Esophagus (tissue), 2 donors: ENCODE measurements around the gene ZDHHC1. TPM values are rescaled to one million over a fixed set of nuclear protein-coding genes. Genes with fewer than 3 reads are reported as not detected.

Experiments used
- H3K27ac ChIP-seq, 2 donors: one replicate each; pipeline ENCODE4 v1.5.1; 2013; ENCODE audit warnings: low read depth in 2 of 2, mild to moderate bottlenecking in 2 of 2, inconsistent platforms in 1 of 2, low read length in 1 of 2, moderate library complexity in 1 of 2
- H3K27me3 ChIP-seq, 2 donors: one replicate each; pipeline ENCODE4 v1.6.1; 2013; ENCODE audit warnings: low read length in 2 of 2, control low read depth in 1 of 2, mild to moderate bottlenecking in 1 of 2; ENCODE audit not compliant: insufficient read depth in 2 of 2, control insufficient read depth in 1 of 2
- H3K36me3 ChIP-seq, 2 donors: one replicate each; pipeline ENCODE4 v1.6.1; 2013; ENCODE audit warnings: low read length in 1 of 2; ENCODE audit not compliant: control insufficient read depth in 2 of 2, insufficient read depth in 2 of 2
- H3K4me1 ChIP-seq, 2 donors: one replicate each; pipeline ENCODE4 v1.6.1; 2013; ENCODE audit warnings: low read length in 1 of 2; ENCODE audit not compliant: control insufficient read depth in 2 of 2, insufficient read depth in 2 of 2
- H3K4me3 ChIP-seq, 2 donors: one replicate each; pipeline ENCODE4 v1.5.1; 2013; ENCODE audit warnings: low read length in 2 of 2, mild to moderate bottlenecking in 2 of 2, low read depth in 1 of 2, moderate library complexity in 1 of 2
- H3K9me3 ChIP-seq, 2 donors: one replicate each; pipeline ENCODE4 v1.6.1; 2013; ENCODE audit warnings: mild to moderate bottlenecking in 2 of 2, low read depth in 1 of 2, low read length in 1 of 2, moderate library complexity in 1 of 2; ENCODE audit not compliant: control insufficient read depth in 2 of 2, insufficient read depth in 1 of 2
- WGBS, 2 donors: extraction: QIAGEN DNeasy Blood & Tissue Kit; methylation state at CpG; one replicate each; pipeline ENCODE4 v1.1.7; 2013; 5-methylcytosine and 5-hydroxymethylcytosine counted together
- polyA plus RNA-seq, 2 donors: library from polyadenylated mRNA; stranded (reverse); fragments of 200-250 nt; gene quantifications; one replicate each; pipeline ENCODE4 v1.2.3, GENCODE V29; 2013
- donor health status: healthy with polysubstance abuse.
- donor health status: Bipolar disorder and iron deficiency.

ZDHHC1 gene
- polyA plus RNA-seq, 2 donors, result 3.3 to 4.7 TPM

DNA sequence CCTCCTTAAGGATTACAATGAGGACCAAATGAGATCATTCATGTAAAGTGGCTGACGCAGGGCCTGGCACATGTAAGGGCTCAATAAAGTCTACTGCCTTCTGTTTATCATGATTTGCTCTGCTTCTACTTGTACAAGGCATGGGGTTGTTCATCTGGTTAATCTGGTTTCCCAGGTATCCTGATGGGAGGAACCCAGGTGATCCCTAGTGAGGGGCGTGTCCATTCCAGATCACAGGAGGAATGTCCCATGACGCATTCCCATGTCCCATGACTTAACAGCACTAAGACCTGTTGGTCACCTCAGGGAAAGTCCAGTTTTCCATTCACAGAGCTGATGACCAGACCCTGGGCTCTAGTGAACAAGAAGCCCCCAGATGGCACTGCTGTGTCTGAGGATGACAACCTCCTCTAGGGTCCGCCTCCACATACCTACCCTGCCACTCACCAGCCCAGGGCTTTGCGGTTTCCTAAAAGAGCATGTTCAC lies 11.5 kb downstream of the ZDHHC1 start:
- WGBS, 2 donors, result 47 to 55% methylated on average over 5 of the region's 5 CpGs
- Histone ChIP-seq H3K9me3 (no peaks in the 10 kb centered on the region), H3K36me3 (no peaks in the 10 kb centered on the region), H3K4me1 (peaks cover 4 to 32% of the 10 kb centered on the region in 2 donors), H3K4me3 (no peak overlapping the region), H3K27ac (peak overlapping the region; percentile 94 to 96), H3K27me3 (no peaks in the 10 kb centered on the region)

GRCh38 chr16:67403976-67404555 lies 12.2 kb downstream of the ZDHHC1 start:
- Histone ChIP-seq H3K4me3 (peak overlapping the region in 1 of 2 donors; percentile 9), H3K36me3 (no peaks in the 10 kb centered on the region), H3K27me3 (no peaks in the 10 kb centered on the region), H3K9me3 (no peaks in the 10 kb centered on the region), H3K27ac (peak overlapping the region; percentile 94 to 96), H3K4me1 (peaks cover 7 to 33% of the 10 kb centered on the region in 2 donors)
- WGBS, 2 donors, result 64 to 71% methylated on average over 12 of the region's 12 CpGs

GRCh38 chr16:67400901-67401300 lies 15.4 kb downstream of the ZDHHC1 start:
- Histone ChIP-seq H3K27ac (no peak overlapping the region), H3K36me3 (no peaks in the 10 kb centered on the region), H3K9me3 (no peaks in the 10 kb centered on the region), H3K27me3 (no peaks in the 10 kb centered on the region), H3K4me3 (no peak overlapping the region), H3K4me1 (peaks cover 15 to 42% of the 10 kb centered on the region in 2 donors)
- WGBS, 2 donors, result 94 to 95% methylated on average over 14 of the region's 14 CpGs

- WGBS, 2 donors, result 66 to 71% methylated on average over 19 of the region's 19 CpGs
- H3K27me3 ChIP-seq, result no peaks in the 10 kb centered on the region
- H3K4me1 ChIP-seq, result peaks cover 11 to 48% of the 10 kb centered on the region in 2 donors
These were observed 16.2 kb downstream of the ZDHHC1 start for GRCh38 chr16:67399749-67400704.

GRCh38 chr16:67399218-67399733 lies 17.0 kb downstream of the ZDHHC1 start:
- Histone ChIP-seq H3K36me3 (no peaks in the 10 kb centered on the region), H3K9me3 (no peaks in the 10 kb centered on the region), H3K27ac (no peak overlapping the region), H3K4me1 (peaks cover 11 to 46% of the 10 kb centered on the region in 2 donors), H3K4me3 (no peak overlapping the region), H3K27me3 (no peaks in the 10 kb centered on the region)
- 41 to 53% methylated on average over 38 to 42 of the region's 42 CpGs for WGBS, 2 donors

More at GRCh38 chr16:67399749-67400704, 16.2 kb downstream of the ZDHHC1 start:
- no peaks in the 10 kb centered on the region for H3K36me3 ChIP-seq
- no peak overlapping the region for H3K27ac ChIP-seq
- H3K9me3 ChIP-seq, result no peaks in the 10 kb centered on the region
- H3K4me3 ChIP-seq, result no peak overlapping the region

- Histone ChIP-seq H3K27ac (no peak overlapping the region), H3K36me3 (no peaks in the 10 kb centered on the region), H3K4me1 (peaks cover 13 to 43% of the 10 kb centered on the region in 2 donors), H3K9me3 (no peaks in the 10 kb centered on the region), H3K27me3 (no peaks in the 10 kb centered on the region), H3K4me3 (no peak overlapping the region)
- 90 to 91% methylated on average over 19 of the region's 19 CpGs for WGBS, 2 donors
These were observed 17.6 kb downstream of the ZDHHC1 start for GRCh38 chr16:67398546-67399217.

GRCh38 chr16:67397812-67398545 lies 18.3 kb downstream of the ZDHHC1 start:
- 59 to 69% methylated on average over 22 of the region's 22 CpGs for WGBS, 2 donors
- Histone ChIP-seq H3K9me3 (no peaks in the 10 kb centered on the region), H3K36me3 (no peaks in the 10 kb centered on the region), H3K27ac (no peak overlapping the region), H3K4me1 (peaks cover 16 to 48% of the 10 kb centered on the region in 2 donors), H3K27me3 (no peaks in the 10 kb centered on the region), H3K4me3 (no peak overlapping the region)

DNA sequence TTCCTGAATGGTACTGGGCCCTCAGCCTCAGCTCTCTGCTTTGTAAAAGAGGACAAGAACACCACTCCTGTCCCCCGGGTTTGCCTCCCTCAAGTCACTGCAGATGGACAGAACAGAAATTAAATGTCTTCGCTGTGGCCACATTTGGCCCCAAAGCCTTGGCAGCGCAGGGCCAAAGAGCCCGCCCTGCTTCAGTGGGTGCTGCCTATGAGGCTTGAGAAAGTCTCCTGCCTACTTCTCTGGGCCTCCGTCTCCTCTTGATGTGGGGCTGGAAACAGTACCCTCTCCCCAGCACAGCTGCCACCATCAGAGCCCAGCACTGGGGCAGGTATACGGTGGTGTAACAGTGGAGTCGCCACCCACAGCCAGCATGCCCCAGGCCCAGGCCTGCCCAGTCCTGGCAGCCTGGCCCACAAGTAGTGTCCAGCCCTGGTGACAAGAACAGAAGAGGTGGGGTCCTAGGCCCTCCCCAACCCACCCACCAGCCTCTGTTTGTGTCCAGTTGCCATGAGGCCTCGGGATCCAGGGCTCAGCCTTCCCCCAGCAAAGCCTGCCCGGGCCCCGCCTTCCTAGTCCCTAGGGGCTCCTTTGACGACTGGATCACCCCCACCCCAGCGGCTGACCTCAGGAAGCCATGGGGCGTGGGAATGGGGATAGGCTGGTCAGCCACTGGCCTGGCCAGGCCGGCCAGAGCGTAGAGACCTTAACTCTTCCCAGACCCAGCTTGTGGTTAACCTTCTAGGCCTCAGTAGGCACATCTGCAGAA lies 19.1 kb downstream of the ZDHHC1 start:
- Histone ChIP-seq H3K36me3 (no peaks in the 10 kb centered on the region), H3K4me3 (no peak overlapping the region), H3K4me1 (peaks cover 16 to 53% of the 10 kb centered on the region in 2 donors), H3K9me3 (no peaks in the 10 kb centered on the region), H3K27ac (peak overlapping the region; percentile 58 to 62), H3K27me3 (no peaks in the 10 kb centered on the region)
- 55 to 67% methylated on average over 15 of the region's 15 CpGs for WGBS, 2 donors
